ENCODE data around the gene SELENOW.

SELENOW gene

DNA sequence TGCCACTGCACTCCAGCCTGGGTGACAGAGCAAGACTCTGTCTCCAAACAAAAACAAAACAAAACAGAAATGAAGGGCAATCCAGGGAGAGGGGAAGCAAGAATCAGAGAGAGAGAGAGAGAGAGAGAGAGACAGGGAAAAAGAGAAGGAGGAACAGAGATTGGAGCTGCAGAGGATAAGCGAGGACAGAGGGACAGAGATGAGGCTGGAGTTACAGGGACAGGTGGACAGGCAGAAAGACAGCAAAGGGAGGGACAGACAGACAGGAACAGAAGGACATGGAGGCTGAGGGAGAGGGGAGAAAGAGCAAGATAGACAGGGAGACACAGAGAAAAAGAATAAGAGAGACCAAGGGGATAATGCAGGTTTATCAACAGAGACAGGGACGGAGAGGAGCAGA is 41.9 kb downstream of the SELENOW start:
- Mint-ChIP-seq H3K4me3 (no peak overlapping the region), H3K36me3 (ENCODE audit: insufficient read depth) (no peaks in the 10 kb centered on the region), H3K9me3 (no peaks in the 10 kb centered on the region), H3K27ac (ENCODE audit: low read depth) (no peak overlapping the region), H3K27me3 (peaks cover 51% of the 10 kb centered on the region), H3K4me1 (no peaks in the 10 kb centered on the region)
- ATAC-seq (replicated peaks; ENCODE audit: extremely low read depth, poor library complexity, severe bottlenecking) (no peak), DNase-seq (ENCODE audit: low spot score in 2 of 2) (no peak)

DNA sequence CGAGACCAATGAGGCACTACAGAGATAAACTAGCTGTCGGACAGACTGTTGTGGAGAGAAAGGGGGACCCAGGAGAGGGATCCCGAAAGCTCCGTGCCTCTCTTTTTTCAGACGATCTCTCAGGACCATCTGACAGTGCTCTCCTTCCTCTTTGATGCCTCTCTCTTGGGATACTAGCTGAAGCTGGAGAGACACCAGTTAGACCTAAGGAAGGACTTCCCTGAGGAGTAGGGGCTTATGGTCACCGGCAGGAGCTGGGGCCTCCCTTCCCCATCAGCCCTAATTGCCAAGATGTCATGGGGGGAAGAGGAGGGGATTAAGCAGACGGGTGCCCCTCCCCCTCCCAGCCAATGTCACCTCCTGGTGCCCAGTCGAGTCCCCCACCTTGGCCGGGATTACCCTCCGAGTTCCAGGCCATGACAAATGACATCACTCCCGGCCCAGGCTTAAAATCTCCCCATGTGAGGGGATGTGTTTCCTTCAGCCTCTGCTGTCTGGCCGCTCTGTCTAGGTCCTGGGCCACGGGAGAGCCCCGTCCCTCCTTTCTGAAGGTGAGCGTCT is 43.0 kb downstream of the SELENOW start, which contains the start of gene CRX:
Gene CRX (plus strand): TSS at position 478 of the 561 bp plus-strand sequence. CDS start 12,507 bp downstream, outside the sequence.
- Mint-ChIP-seq H3K9me3 (no peaks in the 10 kb centered on the region), H3K4me3 (no peak within 1 kb of the TSS), H3K4me1 (no peaks in the 10 kb centered on the region), H3K27ac (ENCODE audit: low read depth) (no peak within 1 kb of the TSS), H3K36me3 (ENCODE audit: insufficient read depth) (no peaks in the 10 kb centered on the region), H3K27me3 (peaks cover 53% of the 10 kb centered on the region)
- DNase-seq (ENCODE audit: low spot score in 2 of 2) (no peak), ATAC-seq (replicated peaks; ENCODE audit: extremely low read depth, poor library complexity, severe bottlenecking) (no peak)

DNA sequence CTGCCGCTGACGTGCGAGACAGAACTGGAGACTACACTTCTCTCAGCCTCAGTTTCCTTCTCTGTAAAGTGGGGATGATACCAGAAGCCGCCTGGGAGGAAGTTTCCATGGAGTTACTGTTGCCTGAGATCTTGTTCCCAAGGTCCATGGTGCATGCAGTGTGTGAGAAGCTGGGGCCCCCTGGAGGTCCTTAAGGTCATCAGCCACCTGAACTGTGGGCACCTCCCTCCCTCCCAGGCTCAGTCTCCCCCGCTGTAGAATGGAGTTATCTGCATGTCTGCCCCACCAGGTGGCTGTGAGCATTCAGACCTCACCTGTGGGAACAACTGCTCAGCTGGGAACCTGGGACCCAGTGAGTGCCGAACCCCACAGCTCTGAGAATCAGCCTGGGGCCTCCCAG is 45.9 kb downstream of the SELENOW start:
- Mint-ChIP-seq H3K36me3 (ENCODE audit: insufficient read depth) (no peaks in the 10 kb centered on the region), H3K9me3 (no peaks in the 10 kb centered on the region)

GRCh38 chr19:47826800-47827199 is 48.3 kb downstream of the SELENOW start:
- ATAC-seq (replicated peaks; ENCODE audit: extremely low read depth, poor library complexity, severe bottlenecking) (no peak), DNase-seq (ENCODE audit: low spot score in 2 of 2) (no peak)
- Mint-ChIP-seq H3K4me1 (no peaks in the 10 kb centered on the region), H3K9me3 (no peaks in the 10 kb centered on the region), H3K4me3 (no peak overlapping the region), H3K27me3 (peaks cover 20% of the 10 kb centered on the region), H3K27ac (ENCODE audit: low read depth) (no peak overlapping the region), H3K36me3 (ENCODE audit: insufficient read depth) (peaks cover 3% of the 10 kb centered on the region)

More for the DNA sequence above, 45.9 kb downstream of the SELENOW start:
- Mint-ChIP-seq H3K4me1 (no peaks in the 10 kb centered on the region), H3K27me3 (peaks cover 44% of the 10 kb centered on the region), H3K4me3 (no peak overlapping the region), H3K27ac (ENCODE audit: low read depth) (no peak overlapping the region)
- ATAC-seq (replicated peaks; ENCODE audit: extremely low read depth, poor library complexity, severe bottlenecking) (no peak), DNase-seq (ENCODE audit: low spot score in 2 of 2) (no peak)

GRCh38 chr19:47832723-47833122 is 54.2 kb downstream of the SELENOW start:
- no peak for DNase-seq (ENCODE audit: low spot score in 2 of 2)
- H3K9me3 Mint-ChIP-seq = no peaks in the 10 kb centered on the region
- no peaks in the 10 kb centered on the region for H3K4me1 Mint-ChIP-seq
- no peak overlapping the region for H3K27ac Mint-ChIP-seq (ENCODE audit: low read depth)
- H3K4me3 Mint-ChIP-seq = no peak overlapping the region
- ATAC-seq (replicated peaks; ENCODE audit: extremely low read depth, poor library complexity, severe bottlenecking) = no peak
- no peaks in the 10 kb centered on the region for H3K27me3 Mint-ChIP-seq
- peaks cover 3% of the 10 kb centered on the region for H3K36me3 Mint-ChIP-seq (ENCODE audit: insufficient read depth)
